NCI-H526 (cell line): Measurements from ENCODE around the gene USP1.
A peak's percentile ranks its signal among the peaks of the same experiment; 100 is the strongest.

Experiments
- DNase-seq, 2 experiments: peaks; one replicate each; lab custom pipeline; 2025; lab: John Stamatoyannopoulos, UW

Gene USP1

GRCh38 chr1:62426794-62427193 is 10.1 kb upstream of the USP1 start:
- no peak for DNase-seq

GRCh38 chr1:62428351-62428750 is 8.5 kb upstream of the USP1 start:
- DNase-seq = no peak

GRCh38 chr1:62429581-62429980 is 7.3 kb upstream of the USP1 start:
- no peak for DNase-seq

GRCh38 chr1:62433861-62434617 is 2.8 kb upstream of the USP1 start:
- DNase-seq = no peak

GRCh38 chr1:62434618-62435001 is 2.2 kb upstream of the USP1 start:
- no peak for DNase-seq

GRCh38 chr1:62435231-62436038 is 1.4 kb upstream of the USP1 start:
- peak in 1 of 2 experiments; percentile 70 for DNase-seq

GRCh38 chr1:62436039-62436465 is 797 bp upstream of the USP1 start:
- DNase-seq = no peak

GRCh38 chr1:62437273-62437940 is 558 bp downstream of the USP1 start:
- DNase-seq = peak in 1 of 2 experiments; percentile 62

- peak; percentile 37 to 42 for DNase-seq
Observed at GRCh38 chr1:62438163-62438562, 1.3 kb downstream of the USP1 start.

- peak in 1 of 2 experiments; percentile 6 for DNase-seq
Observed at GRCh38 chr1:62439652-62440371, 3.0 kb downstream of the USP1 start.

- no peak for DNase-seq
Observed at GRCh38 chr1:62444701-62445100, 7.9 kb downstream of the USP1 start.

- no peak for DNase-seq
Observed at GRCh38 chr1:62448221-62448933, 11.5 kb downstream of the USP1 start.

- no peak for DNase-seq
Observed at GRCh38 chr1:62450301-62450700, 13.5 kb downstream of the USP1 start.

- no peak for DNase-seq
Observed at GRCh38 chr1:62452951-62453350, 16.1 kb downstream of the USP1 start.

- DNase-seq = no peak
Observed at GRCh38 chr1:62457955-62458354, 21.1 kb downstream of the USP1 start.

GRCh38 chr1:62462370-62462769 is 25.5 kb downstream of the USP1 start:
- no peak for DNase-seq

- DNase-seq = no peak
Observed at GRCh38 chr1:62467092-62467491, 30.2 kb downstream of the USP1 start.

GRCh38 chr1:62476525-62477219 is 39.8 kb downstream of the USP1 start:
- DNase-seq = no peak

GRCh38 chr1:62481681-62482080 is 44.8 kb downstream of the USP1 start:
- no peak for DNase-seq

- DNase-seq = no peak
Observed at GRCh38 chr1:62484824-62485468, 48.1 kb downstream of the USP1 start.
